Lung (tissue), 12 donors: ENCODE results near the gene SLC6A16. TPM values are rescaled to one million over a fixed set of nuclear protein-coding genes. Genes with fewer than 3 reads are reported as not detected.

Experiments
- ATAC-seq: fragments of 200-7000 bp; cut with Tn5 transposase; one replicate; pipeline ENCODE4 v1.9.1; 2020; ENCODE audit warnings: moderate number of reproducible peaks; ENCODE audit not compliant: insufficient read depth, low FRiP score
- DNase-seq, 3 donors: peaks; one replicate each; pipeline ENCODE4 v3.0.0-alpha.2; 2013 to 2017
- H3K27ac ChIP-seq, 2 donors: one replicate each; pipeline ENCODE4 v1.5.1; 2013; ENCODE audit warnings: mild to moderate bottlenecking in 2 of 2, moderate library complexity in 2 of 2, control low read depth in 1 of 2, inconsistent platforms in 1 of 2, low read depth in 1 of 2, low read length in 1 of 2
- H3K27me3 ChIP-seq, 3 donors: one replicate each; pipeline ENCODE4 v1.5.1; 2013; ENCODE audit warnings: low read length in 2 of 3; ENCODE audit not compliant: control insufficient read depth in 3 of 3, insufficient read depth in 3 of 3
- H3K36me3 ChIP-seq, 4 donors: one replicate each; pipeline ENCODE4 v1.5.1; 2013; ENCODE audit warnings: low read length in 4 of 4, mild to moderate bottlenecking in 1 of 4, moderate library complexity in 1 of 4; ENCODE audit not compliant: control insufficient read depth in 4 of 4, insufficient read depth in 4 of 4
- H3K4me1 ChIP-seq, 5 donors: one replicate each; pipeline ENCODE4 v1.5.1; 2013; ENCODE audit warnings: low read length in 5 of 5, mild to moderate bottlenecking in 2 of 5, moderate library complexity in 1 of 5; ENCODE audit not compliant: control insufficient read depth in 5 of 5, insufficient read depth in 5 of 5
- H3K4me3 ChIP-seq: one replicate; pipeline ENCODE4 v1.5.1; 2013; ENCODE audit warnings: mild to moderate bottlenecking, control low read depth, moderate library complexity
- H3K9ac ChIP-seq, 2 donors: one replicate each; pipeline ENCODE4 v1.5.1; 2013; ENCODE audit warnings: low read length in 2 of 2, control low read depth in 1 of 2; ENCODE audit not compliant: insufficient read depth in 1 of 2
- H3K9me3 ChIP-seq, 4 donors: one replicate each; pipeline ENCODE4 v1.5.1; 2013; ENCODE audit warnings: low read length in 3 of 4, mild to moderate bottlenecking in 1 of 4, moderate library complexity in 1 of 4; ENCODE audit not compliant: control insufficient read depth in 4 of 4, insufficient read depth in 3 of 4
- CTCF ChIP-seq: IDR thresholded peaks from 2 replicates; pipeline ENCODE4 v1.5.1; 2012; ENCODE audit warnings: mild to moderate bottlenecking; ENCODE audit errors: control extremely low read depth, extremely low read depth
- WGBS, 2 donors: extraction: QIAGEN DNeasy Blood & Tissue Kit; methylation state at CpG; one replicate each; pipeline ENCODE4 v1.1.7; 2013; 5-methylcytosine and 5-hydroxymethylcytosine counted together
- polyA plus RNA-seq, 2 donors: library from polyadenylated mRNA; stranded (reverse); fragments of 200-250 nt; gene quantifications; one replicate each; pipeline ENCODE4 v1.2.1, GENCODE V29; 2013
- total RNA-seq, 2 donors: library from RNA; depleted of rRNA in 1 of 2; stranded (reverse); fragments of >200 nt in 1 of 2; gene quantifications; one replicate each; pipeline ENCODE4 v1.2.1, GENCODE V29; 2014 to 2021
- donor health status: control.
- donor health status: control.
- donor health status: Bipolar disorder and iron deficiency.
- donor health status: healthy.
- donor health status: DM: yes; HTN: yes; CAD: no.

SLC6A16 gene
- total and polyA plus RNA-seq, 4 donors: 0.93 to 2.5 (median 2.1) TPM

GRCh38 chr19:49287141-49287770 is 37.7 kb downstream of the SLC6A16 start:
- DNase-seq: no peak
- no peak overlapping the region for H3K9ac ChIP-seq
- H3K9me3 ChIP-seq: no peaks in the 10 kb centered on the region
- H3K27me3 ChIP-seq: no peaks in the 10 kb centered on the region
- H3K36me3 ChIP-seq: no peaks in the 10 kb centered on the region
- no peak overlapping the region for H3K27ac ChIP-seq
- H3K4me1 ChIP-seq: no peaks in the 10 kb centered on the region
- WGBS, 2 donors: 37 to 52% methylated on average over 2 of the region's 2 CpGs
- no peak for TF ChIP-seq CTCF
- H3K4me3 ChIP-seq: no peak overlapping the region
- no peak for ATAC-seq

GRCh38 chr19:49282184-49282583 is 42.8 kb downstream of the SLC6A16 start:
- WGBS, 2 donors: 83 to 86% methylated on average over 13 of the region's 13 CpGs

DNA sequence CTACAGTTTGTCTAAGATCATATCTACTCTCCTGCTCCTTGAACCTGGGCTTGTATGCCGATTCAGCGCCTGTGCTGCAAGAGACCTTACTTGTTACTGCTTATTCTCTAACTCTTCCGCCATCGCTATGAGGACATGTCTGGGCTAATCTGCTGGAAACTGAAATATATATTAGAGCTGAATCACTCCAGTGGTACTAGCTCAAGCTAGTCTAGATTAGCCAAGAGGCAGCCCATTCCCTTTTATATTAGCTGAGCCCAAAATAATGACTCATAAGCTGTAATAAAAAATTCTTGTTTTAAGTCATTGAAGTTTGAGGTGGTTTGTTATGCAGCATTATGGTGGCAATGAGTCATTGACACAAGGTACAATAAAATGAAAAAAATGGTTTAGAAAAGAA is 52.8 kb downstream of the SLC6A16 start:
- Histone ChIP-seq H3K4me1 (no peaks in the 10 kb centered on the region), H3K27ac (no peak overlapping the region), H3K36me3 (no peaks in the 10 kb centered on the region), H3K9ac (no peak overlapping the region), H3K27me3 (no peaks in the 10 kb centered on the region), H3K9me3 (peaks cover 0 to 3% (median 0%) of the 10 kb centered on the region in 4 donors), H3K4me3 (no peak overlapping the region)
- ATAC-seq: no peak
- WGBS, 2 donors: 90 to 97% methylated on average over 4 of the region's 4 CpGs
- DNase-seq: no peak
- TF ChIP-seq CTCF: no peak

More at GRCh38 chr19:49282184-49282583, 42.8 kb downstream of the SLC6A16 start:
- no peaks in the 10 kb centered on the region for H3K27me3 ChIP-seq
- no peaks in the 10 kb centered on the region for H3K4me1 ChIP-seq
- H3K9me3 ChIP-seq: no peaks in the 10 kb centered on the region
- H3K36me3 ChIP-seq: no peaks in the 10 kb centered on the region
- H3K4me3 ChIP-seq: no peak overlapping the region
- H3K27ac ChIP-seq: no peak overlapping the region
- no peak for TF ChIP-seq CTCF
- H3K9ac ChIP-seq: no peak overlapping the region
- ATAC-seq (no peak), DNase-seq (no peak)
